Progenitor cell of endocrine pancreas (in vitro differentiated cells): ENCODE results near the gene TRAM2. TPM values are rescaled to one million over a fixed set of nuclear protein-coding genes. Genes with fewer than 3 reads are reported as not detected.

Experiments
- DNase-seq: peaks from one replicate; pipeline ENCODE4 v3.0.0; 2021; ENCODE audit warnings: low spot score; ENCODE audit not compliant: unreplicated experiment
- H3K27ac Mint-ChIP-seq: 2 replicates; pipeline ENCODE4 v1.8.0; 2021; ENCODE audit warnings: mild to moderate bottlenecking, moderate library complexity, mixed read lengths
- H3K27me3 Mint-ChIP-seq: 2 replicates; pipeline ENCODE4 v1.8.0; 2021; ENCODE audit warnings: mixed read lengths
- H3K36me3 Mint-ChIP-seq: 2 replicates; pipeline ENCODE4 v1.8.0; 2022; ENCODE audit warnings: mixed read lengths; ENCODE audit not compliant: insufficient read depth
- H3K4me1 Mint-ChIP-seq: 2 replicates; pipeline ENCODE4 v1.8.0; 2021; ENCODE audit warnings: low read depth, mixed read lengths
- H3K4me3 Mint-ChIP-seq: 2 replicates; pipeline ENCODE4 v1.8.0; 2021; ENCODE audit warnings: low read depth, mild to moderate bottlenecking, moderate library complexity, mixed read lengths
- H3K9me3 Mint-ChIP-seq: 2 replicates; pipeline ENCODE4 v1.8.0; 2021; ENCODE audit warnings: low read depth, mixed read lengths
- CTCF ChIP-seq: fragments of 200-600 bp; sonication (generic); IDR thresholded peaks from one replicate; pipeline ENCODE4 v1.5.0; 2021; ENCODE audit warnings: antibody characterized with exemption, mild to moderate bottlenecking; ENCODE audit not compliant: unreplicated experiment
- total RNA-seq: library from RNA; stranded (reverse); gene quantifications from 2 replicates; pipeline ENCODE4 v1.2.1, GENCODE V29; 2021

The TRAM2 gene
- total RNA-seq, 1 donor from 2014 or later, result 18.6 TPM

- H3K27me3 Mint-ChIP-seq, result no peaks in the 10 kb centered on the region
These were observed 45.5 kb downstream of the TRAM2 start for GRCh38 chr6:52531396-52531795.

DNA sequence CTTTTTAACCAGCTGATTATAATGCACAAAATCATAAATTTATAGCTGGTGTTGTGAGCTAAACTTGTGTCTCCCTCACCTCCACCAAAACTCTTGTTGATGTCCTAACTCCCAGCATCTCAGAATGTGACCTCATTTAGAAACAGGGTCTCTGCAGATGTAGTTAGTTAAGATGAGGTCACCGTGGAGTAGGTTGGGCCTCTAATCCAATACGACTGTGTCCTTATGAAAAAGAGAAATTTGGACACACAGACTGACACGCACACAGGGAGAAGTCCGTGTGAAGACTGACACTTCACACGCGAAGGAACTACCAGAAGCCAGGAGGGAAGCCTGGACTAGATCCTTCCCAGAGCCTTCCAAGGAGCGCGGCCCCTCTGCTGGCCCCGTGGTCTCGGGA, 46.5 kb downstream of the TRAM2 start:
- TF ChIP-seq CTCF, result no peak
- no peak overlapping the region for H3K27ac Mint-ChIP-seq
- H3K36me3 Mint-ChIP-seq, result peaks cover 5% of the 10 kb centered on the region
- DNase-seq, result no peak
- no peak overlapping the region for H3K4me3 Mint-ChIP-seq
- H3K27me3 Mint-ChIP-seq, result no peaks in the 10 kb centered on the region
- peaks cover 9% of the 10 kb centered on the region for H3K4me1 Mint-ChIP-seq
- H3K9me3 Mint-ChIP-seq, result no peaks in the 10 kb centered on the region

More at GRCh38 chr6:52531396-52531795, 45.5 kb downstream of the TRAM2 start:
- H3K4me1 Mint-ChIP-seq, result peaks cover 9% of the 10 kb centered on the region
- H3K27ac Mint-ChIP-seq, result no peak overlapping the region
- no peak for DNase-seq
- peaks cover 5% of the 10 kb centered on the region for H3K36me3 Mint-ChIP-seq
- H3K9me3 Mint-ChIP-seq, result no peaks in the 10 kb centered on the region
- H3K4me3 Mint-ChIP-seq, result no peak overlapping the region
- no peak for TF ChIP-seq CTCF

DNA sequence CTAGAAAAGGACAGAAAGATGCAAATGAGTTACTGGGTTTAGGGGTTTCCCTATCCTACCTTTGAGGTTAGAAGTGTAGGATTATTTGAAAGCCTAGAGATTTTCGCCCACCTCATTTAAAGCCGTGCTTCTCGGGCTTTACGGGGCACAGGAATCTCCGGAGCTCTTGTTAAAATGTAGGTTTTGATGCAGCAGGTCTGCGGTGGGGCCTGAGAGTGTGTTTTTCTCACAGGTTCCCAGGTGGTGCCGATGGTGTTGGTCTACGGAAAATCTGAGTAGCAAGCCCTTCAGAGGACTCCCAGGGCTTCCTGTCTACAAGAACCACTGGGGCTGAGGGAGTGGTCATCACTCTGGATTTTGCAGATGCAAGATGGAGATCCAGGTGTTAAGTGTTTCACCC, 47.5 kb downstream of the TRAM2 start:
- Mint-ChIP-seq H3K4me1 (peaks cover 9% of the 10 kb centered on the region), H3K27ac (no peak overlapping the region), H3K36me3 (peaks cover 2% of the 10 kb centered on the region), H3K27me3 (no peaks in the 10 kb centered on the region), H3K4me3 (no peak overlapping the region), H3K9me3 (no peaks in the 10 kb centered on the region)
- DNase-seq, result no peak
- TF ChIP-seq CTCF, result no peak

- no peak overlapping the region for H3K27ac Mint-ChIP-seq
These were observed 49.4 kb downstream of the TRAM2 start for GRCh38 chr6:52527436-52527835.

DNA sequence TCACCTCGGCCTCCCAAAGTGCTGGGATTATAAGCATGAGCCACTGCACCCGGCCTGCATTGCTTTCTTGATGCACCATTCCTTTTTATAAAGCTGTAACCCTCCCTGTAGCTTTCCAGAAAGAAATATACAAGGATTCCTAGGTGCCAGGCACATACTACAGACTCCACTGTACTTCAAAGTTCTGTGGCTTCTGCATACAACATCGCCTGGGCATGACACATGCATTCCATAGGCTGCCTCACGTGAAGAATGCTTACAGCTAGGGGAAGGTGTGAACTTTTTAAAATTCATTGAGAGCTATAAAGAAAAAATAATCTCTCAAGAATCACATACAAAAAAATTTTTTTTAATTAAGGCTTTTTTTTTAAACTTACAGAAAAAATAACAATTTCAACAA, 50.2 kb downstream of the TRAM2 start:
- H3K27me3 Mint-ChIP-seq, result no peaks in the 10 kb centered on the region
- H3K27ac Mint-ChIP-seq, result no peak overlapping the region
- TF ChIP-seq CTCF, result no peak
- no peak overlapping the region for H3K4me3 Mint-ChIP-seq
- no peaks in the 10 kb centered on the region for H3K9me3 Mint-ChIP-seq
- DNase-seq, result no peak
- no peaks in the 10 kb centered on the region for H3K36me3 Mint-ChIP-seq
- H3K4me1 Mint-ChIP-seq, result peaks cover 16% of the 10 kb centered on the region

More at GRCh38 chr6:52527436-52527835, 49.4 kb downstream of the TRAM2 start:
- Mint-ChIP-seq H3K4me3 (no peak overlapping the region), H3K36me3 (no peaks in the 10 kb centered on the region), H3K4me1 (peaks cover 14% of the 10 kb centered on the region), H3K9me3 (no peaks in the 10 kb centered on the region), H3K27me3 (no peaks in the 10 kb centered on the region)
- no peak for DNase-seq
- TF ChIP-seq CTCF, result no peak
